Astrocyte (in vitro differentiated cells and primary cell): ENCODE results near the gene CACNA1E.

Source experiments
- CTCF ChIP-seq: IDR thresholded peaks from 2 replicates; pipeline ENCODE4 v1.5.1; 2011; ENCODE audit warnings: low read depth, mild to moderate bottlenecking, inconsistent platforms, low read length, moderate library complexity; ENCODE audit not compliant: insufficient read depth
- EZH2 ChIP-seq: IDR thresholded peaks from 2 replicates; pipeline ENCODE4 v1.6.1; 2012; ENCODE audit warnings: mild to moderate bottlenecking, low read length, inconsistent platforms; ENCODE audit not compliant: insufficient read depth

GRCh38 chr1:181559142-181559541 is 75.8 kb downstream of the CACNA1E start:
- no peak for TF ChIP-seq CTCF
- no peak for TF ChIP-seq EZH2
